ENCODE results near the gene BTBD2. TPM values are rescaled to one million over a fixed set of nuclear protein-coding genes. Genes with fewer than 3 reads are reported as not detected.

BTBD2 gene
- total and polyA plus RNA-seq, 4 donors = 7.4 to 25.1 (median 20.2) TPM

- no peak for DNase-seq (ENCODE audit: low spot score)
- Histone ChIP-seq H3K27ac (ENCODE audit: low read depth in 1 of 2, low read length in 2 of 2) (peak overlapping the region; percentile 72 to 74), H3K4me3 (ENCODE audit: low read depth in 1 of 3, low read length in 3 of 3) (no peak overlapping the region), H3K9me3 (ENCODE audit: control insufficient read depth in 4 of 4, low read length in 3 of 4) (no peaks in the 10 kb centered on the region), H3K4me1 (ENCODE audit: control insufficient read depth in 4 of 4, insufficient read depth in 4 of 4, low read length in 3 of 4) (peaks cover 0 to 24% (median 11%) of the 10 kb centered on the region in 4 donors), H3K27me3 (ENCODE audit: control insufficient read depth in 4 of 4, insufficient read depth in 4 of 4, low read length in 3 of 4) (no peaks in the 10 kb centered on the region), H3K9ac (ENCODE audit: low read depth in 1 of 2, low read length in 2 of 2) (no peak overlapping the region), H3K36me3 (ENCODE audit: control insufficient read depth in 4 of 4, insufficient read depth in 3 of 4, low read depth in 1 of 4, low read length in 3 of 4) (no peaks in the 10 kb centered on the region)
- WGBS = 40% methylated on average over 10 of the region's 10 CpGs
- TF ChIP-seq HNF4A (conservative IDR thresholded peaks at IDR 0.05) (peak; percentile 97 to 98), HNF4G (IDR thresholded peaks at IDR 0.05) (peak; percentile 89), TAF1 (conservative IDR thresholded peaks at IDR 0.05) (no peak), CTCF (IDR thresholded peaks at IDR 0.05; ENCODE audit: low read depth, low read length, missing input control) (no peak), FOXA1 (IDR thresholded peaks at IDR 0.05) (no peak), GABPA (IDR thresholded peaks at IDR 0.05 in 1 of 2, conservative IDR thresholded peaks at IDR 0.05 in 1 of 2) (no peak), YY1 (IDR thresholded peaks at IDR 0.05) (no peak), RXRA (IDR thresholded peaks at IDR 0.05) (peak; percentile 53 to 68), NR2F2 (IDR thresholded peaks at IDR 0.05) (no peak), RAD21 (IDR thresholded peaks at IDR 0.05) (no peak), EGR1 (IDR thresholded peaks at IDR 0.05; ENCODE audit: low read depth in 2 of 2) (peak; percentile 92 to 96), FOXA2 (IDR thresholded peaks at IDR 0.05) (no peak), JUND (IDR thresholded peaks at IDR 0.05) (no peak), SP1 (IDR thresholded peaks at IDR 0.05) (peak; percentile 85)
- TF ChIP-seq, protein P1, sequence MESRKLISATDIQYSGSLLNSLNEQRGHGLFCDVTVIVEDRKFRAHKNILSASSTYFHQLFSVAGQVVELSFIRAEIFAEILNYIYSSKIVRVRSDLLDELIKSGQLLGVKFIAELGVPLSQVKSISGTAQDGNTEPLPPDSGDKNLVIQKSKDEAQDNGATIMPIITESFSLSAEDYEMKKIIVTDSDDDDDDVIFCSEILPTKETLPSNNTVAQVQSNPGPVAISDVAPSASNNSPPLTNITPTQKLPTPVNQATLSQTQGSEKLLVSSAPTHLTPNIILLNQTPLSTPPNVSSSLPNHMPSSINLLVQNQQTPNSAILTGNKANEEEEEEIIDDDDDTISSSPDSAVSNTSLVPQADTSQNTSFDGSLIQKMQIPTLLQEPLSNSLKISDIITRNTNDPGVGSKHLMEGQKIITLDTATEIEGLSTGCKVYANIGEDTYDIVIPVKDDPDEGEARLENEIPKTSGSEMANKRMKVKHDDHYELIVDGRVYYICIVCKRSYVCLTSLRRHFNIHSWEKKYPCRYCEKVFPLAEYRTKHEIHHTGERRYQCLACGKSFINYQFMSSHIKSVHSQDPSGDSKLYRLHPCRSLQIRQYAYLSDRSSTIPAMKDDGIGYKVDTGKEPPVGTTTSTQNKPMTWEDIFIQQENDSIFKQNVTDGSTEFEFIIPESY (IDR thresholded peaks at IDR 0.05) = no peak
- TF ChIP-seq, protein P2, sequence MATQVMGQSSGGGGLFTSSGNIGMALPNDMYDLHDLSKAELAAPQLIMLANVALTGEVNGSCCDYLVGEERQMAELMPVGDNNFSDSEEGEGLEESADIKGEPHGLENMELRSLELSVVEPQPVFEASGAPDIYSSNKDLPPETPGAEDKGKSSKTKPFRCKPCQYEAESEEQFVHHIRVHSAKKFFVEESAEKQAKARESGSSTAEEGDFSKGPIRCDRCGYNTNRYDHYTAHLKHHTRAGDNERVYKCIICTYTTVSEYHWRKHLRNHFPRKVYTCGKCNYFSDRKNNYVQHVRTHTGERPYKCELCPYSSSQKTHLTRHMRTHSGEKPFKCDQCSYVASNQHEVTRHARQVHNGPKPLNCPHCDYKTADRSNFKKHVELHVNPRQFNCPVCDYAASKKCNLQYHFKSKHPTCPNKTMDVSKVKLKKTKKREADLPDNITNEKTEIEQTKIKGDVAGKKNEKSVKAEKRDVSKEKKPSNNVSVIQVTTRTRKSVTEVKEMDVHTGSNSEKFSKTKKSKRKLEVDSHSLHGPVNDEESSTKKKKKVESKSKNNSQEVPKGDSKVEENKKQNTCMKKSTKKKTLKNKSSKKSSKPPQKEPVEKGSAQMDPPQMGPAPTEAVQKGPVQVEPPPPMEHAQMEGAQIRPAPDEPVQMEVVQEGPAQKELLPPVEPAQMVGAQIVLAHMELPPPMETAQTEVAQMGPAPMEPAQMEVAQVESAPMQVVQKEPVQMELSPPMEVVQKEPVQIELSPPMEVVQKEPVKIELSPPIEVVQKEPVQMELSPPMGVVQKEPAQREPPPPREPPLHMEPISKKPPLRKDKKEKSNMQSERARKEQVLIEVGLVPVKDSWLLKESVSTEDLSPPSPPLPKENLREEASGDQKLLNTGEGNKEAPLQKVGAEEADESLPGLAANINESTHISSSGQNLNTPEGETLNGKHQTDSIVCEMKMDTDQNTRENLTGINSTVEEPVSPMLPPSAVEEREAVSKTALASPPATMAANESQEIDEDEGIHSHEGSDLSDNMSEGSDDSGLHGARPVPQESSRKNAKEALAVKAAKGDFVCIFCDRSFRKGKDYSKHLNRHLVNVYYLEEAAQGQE (IDR thresholded peaks at IDR 0.05) = no peak
- TF ChIP-seq, protein P3, sequence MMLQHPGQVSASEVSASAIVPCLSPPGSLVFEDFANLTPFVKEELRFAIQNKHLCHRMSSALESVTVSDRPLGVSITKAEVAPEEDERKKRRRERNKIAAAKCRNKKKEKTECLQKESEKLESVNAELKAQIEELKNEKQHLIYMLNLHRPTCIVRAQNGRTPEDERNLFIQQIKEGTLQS (IDR thresholded peaks at IDR 0.05) = no peak
- TF ChIP-seq, protein P4, sequence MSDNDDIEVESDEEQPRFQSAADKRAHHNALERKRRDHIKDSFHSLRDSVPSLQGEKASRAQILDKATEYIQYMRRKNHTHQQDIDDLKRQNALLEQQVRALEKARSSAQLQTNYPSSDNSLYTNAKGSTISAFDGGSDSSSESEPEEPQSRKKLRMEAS (IDR thresholded peaks at IDR 0.05) = peak; percentile 55
These were observed 11.3 kb upstream of the BTBD2 start for GRCh38 chr19:2026770-2027169.

Data from liver (tissue), 9 donors.